Activated naive CD4-positive, alpha-beta T cell treated with anti-CD3 and anti-CD28 coated beads, Interleukin-2, amount 10 ng/mL, durations not matched to agents 7 days and 5 days (primary cell): ENCODE results near the gene LGR4.

Source experiments
- CTCF ChIA-PET: fragments of 350-600 bp; sonication (Branson Sonifier 250); formaldehyde crosslinking; loops from one replicate; lab custom pipeline; 2021; ENCODE audit warnings: antibody characterized with exemption; lab: Charles Lee
- DNase-seq: peaks from one replicate; pipeline ENCODE4 v3.0.0-alpha.2; 2020
- H3K27ac Mint-ChIP-seq: one replicate; pipeline ENCODE4 v1.8.0; 2021; ENCODE audit warnings: mild to moderate bottlenecking, moderate library complexity, mixed read lengths
- H3K27me3 Mint-ChIP-seq: one replicate; pipeline ENCODE4 v1.8.0; 2021; ENCODE audit warnings: mild to moderate bottlenecking, mixed read lengths
- H3K36me3 Mint-ChIP-seq: one replicate; pipeline ENCODE4 v1.8.0; 2021; ENCODE audit warnings: mixed read lengths
- H3K4me1 Mint-ChIP-seq: one replicate; pipeline ENCODE4 v1.8.0; 2021; ENCODE audit warnings: mixed read lengths
- H3K4me3 Mint-ChIP-seq: one replicate; pipeline ENCODE4 v1.8.0; 2021; ENCODE audit warnings: mild to moderate bottlenecking, moderate library complexity, mixed read lengths
- H3K9me3 Mint-ChIP-seq: one replicate; pipeline ENCODE4 v1.8.0; 2021; ENCODE audit warnings: mixed read lengths

Gene LGR4

DNA sequence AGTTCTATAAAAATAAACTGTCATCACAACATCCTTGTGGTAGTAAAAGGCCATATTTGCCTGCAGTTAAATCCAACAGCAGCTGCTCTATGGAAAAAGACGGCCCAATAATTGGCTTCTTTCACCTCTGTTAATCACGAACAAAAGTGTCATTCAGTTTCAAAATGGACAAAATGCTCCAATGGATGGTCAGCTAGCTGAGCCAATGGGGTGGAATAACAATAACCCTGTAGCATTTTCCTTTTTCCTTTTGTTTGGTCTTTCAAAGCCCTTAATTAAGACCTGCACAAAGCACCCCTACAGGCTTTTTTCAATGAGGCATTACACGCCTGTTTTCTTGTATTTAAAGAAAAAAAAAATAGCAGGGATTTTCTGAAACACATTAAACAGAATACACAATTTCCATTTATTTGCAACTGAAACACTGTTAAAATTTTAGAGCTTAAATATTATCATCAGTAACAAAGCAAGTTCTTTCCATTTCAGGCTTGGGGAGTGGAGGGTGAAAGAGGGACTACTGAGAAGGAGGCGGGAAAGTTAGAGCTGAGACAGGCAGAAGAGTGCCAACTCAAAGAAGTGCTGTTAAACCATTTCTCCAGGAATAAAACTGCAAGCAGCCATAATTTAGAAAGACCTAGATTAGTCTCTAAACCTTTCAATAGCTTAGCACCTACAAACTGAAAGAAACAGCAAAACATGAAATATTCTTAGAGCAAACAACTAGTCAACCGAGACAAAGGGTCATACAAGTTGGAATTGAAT lies 28.7 kb downstream of the LGR4 start:
- no peak overlapping the region for H3K27ac Mint-ChIP-seq
- CTCF ChIA-PET: interaction anchor here (1.8 kb wide), 1 partner anchor 42 kb away, joined by 5 read pairs; no protein-coding TSS in a partner anchor

DNA sequence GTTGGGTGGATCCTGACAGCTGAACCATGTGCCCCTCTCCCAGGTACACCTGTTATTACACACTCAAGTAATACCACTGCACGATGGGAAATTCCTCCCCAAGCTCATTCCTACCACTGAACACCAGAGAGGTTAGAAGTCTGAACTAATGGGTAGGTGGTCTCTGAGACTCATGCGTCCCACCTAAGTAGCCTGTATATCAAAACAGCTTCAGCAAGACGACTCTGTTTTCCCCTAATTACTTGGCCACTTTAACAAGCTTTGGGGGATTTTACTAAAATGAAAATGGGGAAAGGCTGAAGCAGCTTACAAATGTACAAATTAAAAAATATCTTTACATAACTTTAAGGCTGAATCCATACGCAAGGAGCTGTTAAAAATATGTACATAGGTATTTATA lies 29.4 kb downstream of the LGR4 start:
- no peak for DNase-seq
- Mint-ChIP-seq H3K27ac (no peak overlapping the region), H3K27me3 (no peaks in the 10 kb centered on the region), H3K9me3 (no peaks in the 10 kb centered on the region), H3K4me1 (no peaks in the 10 kb centered on the region), H3K4me3 (no peak overlapping the region), H3K36me3 (no peaks in the 10 kb centered on the region)
- CTCF ChIA-PET: interaction anchor here (1.8 kb wide), 1 partner anchor 43 kb away, joined by 5 read pairs; no protein-coding TSS in a partner anchor

More for the DNA sequence above, 28.7 kb downstream of the LGR4 start:
- no peaks in the 10 kb centered on the region for H3K36me3 Mint-ChIP-seq
- DNase-seq: no peak
- H3K27me3 Mint-ChIP-seq: no peaks in the 10 kb centered on the region
- no peaks in the 10 kb centered on the region for H3K9me3 Mint-ChIP-seq
- H3K4me3 Mint-ChIP-seq: no peak overlapping the region
- no peaks in the 10 kb centered on the region for H3K4me1 Mint-ChIP-seq

DNA sequence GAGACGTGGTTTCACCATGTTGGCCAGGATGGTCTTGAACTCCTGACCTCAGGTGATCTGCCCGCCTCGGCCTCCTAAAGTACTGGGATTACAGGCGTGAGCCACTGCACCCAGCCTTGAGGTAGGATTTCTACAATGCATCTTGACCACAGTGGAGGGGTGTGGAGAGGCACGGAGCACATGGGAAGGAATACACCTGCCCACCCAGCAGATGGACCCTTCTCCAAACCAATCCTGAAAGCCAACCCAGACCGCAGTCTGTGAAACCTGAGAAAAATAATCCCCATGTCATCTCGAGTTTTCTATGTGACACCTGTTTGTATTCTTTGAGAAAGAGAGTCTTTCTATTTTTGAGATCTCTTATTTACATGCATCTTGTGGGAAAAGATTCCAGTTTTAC lies 32.5 kb downstream of the LGR4 start:
- DNase-seq: no peak
- no peaks in the 10 kb centered on the region for H3K4me1 Mint-ChIP-seq
- no peak overlapping the region for H3K27ac Mint-ChIP-seq
- CTCF ChIA-PET: no interaction called here
- H3K27me3 Mint-ChIP-seq: no peaks in the 10 kb centered on the region
- no peaks in the 10 kb centered on the region for H3K9me3 Mint-ChIP-seq
- H3K36me3 Mint-ChIP-seq: no peaks in the 10 kb centered on the region
- no peak overlapping the region for H3K4me3 Mint-ChIP-seq

DNA sequence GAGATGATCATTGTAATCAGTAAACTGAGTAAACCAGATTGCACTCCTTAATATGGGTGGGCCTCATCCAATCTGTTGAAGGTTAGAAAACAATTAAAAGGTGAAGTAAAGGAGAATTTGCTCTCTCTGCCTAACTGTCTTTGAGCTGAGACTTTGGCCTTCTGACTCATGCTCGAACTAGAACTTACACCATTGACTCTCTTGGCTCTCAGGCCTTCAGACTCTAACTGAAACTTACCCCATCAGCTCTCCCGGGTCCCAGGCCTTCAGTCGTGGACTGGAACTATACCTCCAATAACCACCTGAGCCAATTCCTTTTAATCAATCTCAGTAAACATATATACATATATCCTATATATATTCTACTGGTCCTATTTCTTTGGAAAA lies 34.0 kb downstream of the LGR4 start:
- DNase-seq: no peak
- Mint-ChIP-seq H3K4me1 (no peaks in the 10 kb centered on the region), H3K9me3 (no peaks in the 10 kb centered on the region), H3K27me3 (no peaks in the 10 kb centered on the region), H3K4me3 (no peak overlapping the region), H3K27ac (no peak overlapping the region), H3K36me3 (no peaks in the 10 kb centered on the region)
- CTCF ChIA-PET: no interaction called here

DNA sequence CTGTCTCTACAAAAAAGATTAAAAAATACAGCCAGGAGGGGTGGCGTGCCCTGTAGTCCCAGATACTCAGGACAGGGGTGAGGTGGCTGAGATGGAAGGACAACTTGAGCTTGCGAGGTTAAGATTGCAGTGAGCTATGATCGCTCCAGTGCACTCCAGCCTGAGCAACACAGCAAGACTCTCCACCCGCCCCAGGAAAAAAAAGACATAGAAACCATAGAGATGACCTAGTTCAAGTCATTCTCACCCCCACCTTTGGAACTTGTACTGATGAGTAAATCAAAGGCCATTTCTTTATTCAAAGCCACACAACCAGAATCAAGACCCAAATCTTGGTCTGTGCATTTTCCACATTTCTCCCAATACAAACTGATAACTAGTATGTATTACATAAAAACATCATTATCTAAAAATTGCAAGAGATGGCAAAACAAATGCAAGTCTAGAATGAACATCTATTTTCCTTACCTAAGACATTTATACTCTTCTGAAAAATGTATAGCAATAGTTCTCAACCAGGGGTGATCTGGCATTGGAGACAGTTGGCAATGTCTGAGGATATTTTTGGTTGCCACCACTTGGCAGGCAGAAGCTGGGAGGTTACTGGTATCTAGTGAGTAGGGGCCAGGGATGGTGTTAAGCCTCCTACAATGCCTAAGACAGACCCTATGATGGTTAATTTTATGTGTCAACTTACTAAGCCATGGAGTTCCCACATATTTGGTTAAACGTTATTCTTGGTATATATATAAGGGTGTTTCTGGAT lies 34.6 kb downstream of the LGR4 start:
- Mint-ChIP-seq H3K27ac (no peak overlapping the region), H3K4me1 (no peaks in the 10 kb centered on the region), H3K4me3 (no peak overlapping the region), H3K9me3 (no peaks in the 10 kb centered on the region), H3K27me3 (no peaks in the 10 kb centered on the region), H3K36me3 (no peaks in the 10 kb centered on the region)
- CTCF ChIA-PET: no interaction called here
- no peak for DNase-seq

DNA sequence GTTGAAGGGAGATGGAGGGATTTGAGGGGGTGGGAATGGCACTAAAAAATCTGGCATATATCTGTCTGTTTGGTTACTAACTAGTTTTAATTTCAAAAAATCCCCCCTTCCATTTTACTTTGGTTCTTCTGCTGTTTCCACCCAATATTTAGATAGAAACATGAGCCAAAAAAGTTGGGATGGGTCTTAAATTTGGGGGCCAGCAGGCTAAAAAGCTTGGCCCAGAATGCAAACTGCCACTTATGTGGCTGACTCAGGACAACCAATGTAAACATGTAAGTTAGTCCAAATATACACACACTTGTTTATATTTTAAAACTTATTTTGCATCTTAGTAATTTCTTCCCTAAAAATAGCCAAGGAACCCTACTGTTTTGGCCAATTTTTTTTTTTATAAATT lies 35.7 kb downstream of the LGR4 start:
- Mint-ChIP-seq H3K4me3 (no peak overlapping the region), H3K4me1 (no peaks in the 10 kb centered on the region), H3K27ac (no peak overlapping the region), H3K27me3 (no peaks in the 10 kb centered on the region), H3K36me3 (no peaks in the 10 kb centered on the region), H3K9me3 (no peaks in the 10 kb centered on the region)
- CTCF ChIA-PET: no interaction called here
- DNase-seq: no peak

DNA sequence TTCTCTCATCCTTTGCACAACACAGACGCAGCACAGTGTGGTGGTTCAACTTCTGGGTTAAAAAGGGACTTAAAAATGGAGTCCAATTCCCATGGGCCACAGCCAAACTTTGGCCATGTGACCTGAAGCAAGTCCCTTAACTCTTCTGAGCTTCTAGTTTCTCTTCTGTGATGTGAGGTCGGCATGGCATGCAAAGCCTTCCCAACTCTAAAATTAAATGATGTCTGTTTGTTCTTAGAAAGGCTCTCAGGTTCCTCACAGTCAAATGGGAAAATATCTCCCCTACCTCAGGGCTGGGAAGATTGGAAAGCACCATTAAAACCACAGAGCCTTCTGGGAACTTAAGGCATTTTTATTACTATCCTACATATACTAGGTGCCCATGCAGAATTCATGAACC lies 38.8 kb downstream of the LGR4 start:
- Mint-ChIP-seq H3K27ac (no peak overlapping the region), H3K27me3 (no peaks in the 10 kb centered on the region), H3K4me3 (no peak overlapping the region), H3K4me1 (no peaks in the 10 kb centered on the region), H3K36me3 (no peaks in the 10 kb centered on the region), H3K9me3 (no peaks in the 10 kb centered on the region)
- DNase-seq: no peak
- CTCF ChIA-PET: interaction anchor here (0.6 to 1.5 kb wide), 2 partner anchors 137 to 1955 kb away, joined by 3 to 4 read pairs; no protein-coding TSS in a partner anchor

DNA sequence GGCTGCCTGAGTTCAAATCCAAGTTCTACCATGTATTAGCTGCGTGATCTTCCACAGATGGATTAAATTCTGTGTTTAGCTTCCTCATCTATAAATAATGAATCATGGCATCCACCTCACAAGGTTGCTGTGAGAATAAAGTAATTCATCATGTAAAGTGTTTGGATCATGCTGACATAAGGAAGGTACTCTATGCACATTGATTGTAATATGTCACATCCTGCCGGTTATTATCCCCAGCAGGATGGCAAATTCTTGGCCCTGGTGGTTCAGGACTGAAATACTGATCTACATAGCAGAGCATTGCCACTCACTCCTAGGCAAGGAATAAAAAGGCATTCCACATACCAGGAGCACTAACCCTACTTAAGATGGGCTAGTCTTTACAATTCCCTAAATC lies 40.8 kb downstream of the LGR4 start:
- no peak for DNase-seq
- Mint-ChIP-seq H3K36me3 (no peaks in the 10 kb centered on the region), H3K4me3 (no peak overlapping the region), H3K27ac (no peak overlapping the region), H3K4me1 (no peaks in the 10 kb centered on the region), H3K27me3 (no peaks in the 10 kb centered on the region), H3K9me3 (no peaks in the 10 kb centered on the region)
- CTCF ChIA-PET: no interaction called here

DNA sequence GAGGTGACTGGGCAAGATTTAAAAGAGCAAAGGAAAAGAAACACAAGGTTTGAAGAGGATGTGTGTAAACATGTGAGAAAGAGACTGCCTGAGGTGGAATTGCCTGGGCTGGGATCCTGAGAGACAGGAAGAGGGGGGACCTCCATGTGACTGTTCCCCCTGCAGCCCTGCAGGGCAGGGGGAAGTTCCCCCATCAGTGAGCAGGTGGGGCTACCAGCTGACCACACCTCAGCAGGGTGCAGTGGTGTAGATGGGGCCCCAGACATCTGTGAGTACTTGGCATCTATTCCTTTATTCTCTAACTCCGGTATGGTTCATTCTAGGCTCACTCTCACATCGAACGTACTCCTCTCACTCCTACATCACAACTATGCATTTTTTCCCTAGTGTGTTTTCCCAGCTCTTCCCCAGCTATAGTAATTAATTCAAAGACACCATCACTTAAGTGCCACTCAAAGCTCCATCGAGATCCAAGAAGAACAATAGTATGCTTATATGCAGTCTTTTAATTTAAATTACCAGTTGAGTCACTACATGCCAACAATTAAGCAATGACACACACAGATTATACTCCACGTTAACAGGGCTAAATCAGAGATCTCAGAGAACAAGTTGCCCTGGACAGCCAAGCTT lies 42.7 kb downstream of the LGR4 start:
- Mint-ChIP-seq H3K4me1 (no peaks in the 10 kb centered on the region), H3K36me3 (no peaks in the 10 kb centered on the region), H3K9me3 (no peaks in the 10 kb centered on the region), H3K4me3 (no peak overlapping the region), H3K27me3 (no peaks in the 10 kb centered on the region), H3K27ac (no peak overlapping the region)
- no peak for DNase-seq
- CTCF ChIA-PET: no interaction called here

DNA sequence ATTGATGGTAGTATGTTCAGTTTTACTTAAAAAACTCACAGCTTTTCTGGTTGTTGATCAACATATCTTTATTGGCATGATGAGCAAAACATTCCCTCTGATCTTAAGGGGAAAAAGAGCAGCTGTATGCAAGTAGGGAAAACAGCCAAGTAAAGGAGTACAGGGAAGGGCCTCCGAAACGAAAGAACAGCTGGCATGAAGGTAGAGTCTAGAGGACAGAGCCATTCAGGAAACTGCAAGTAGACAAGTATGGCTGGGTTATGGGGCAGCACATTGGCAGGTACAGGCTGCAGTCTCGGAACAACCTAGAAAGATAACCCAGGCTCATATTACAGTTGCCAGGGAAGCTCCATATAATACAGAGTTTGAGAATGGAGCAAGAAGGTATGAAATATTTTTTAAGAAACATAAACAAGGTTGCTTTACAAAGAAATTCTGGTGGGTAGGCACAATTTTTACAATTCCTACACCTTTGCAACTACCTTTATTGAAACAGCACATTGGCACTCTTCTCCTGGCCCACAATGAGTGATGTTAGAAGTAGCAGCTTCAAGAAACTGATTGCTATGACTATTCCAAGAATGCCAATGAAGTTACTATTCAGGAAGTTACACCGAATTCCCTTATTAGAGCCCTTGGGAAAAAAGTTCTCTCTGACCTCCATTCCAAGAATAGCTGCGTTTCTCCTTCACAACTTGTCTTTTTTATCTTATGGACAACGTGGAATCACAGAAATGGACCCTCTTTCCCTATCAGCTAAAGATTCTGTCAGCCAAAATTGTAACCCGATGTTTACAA lies 45.2 kb downstream of the LGR4 start:
- Mint-ChIP-seq H3K4me1 (no peaks in the 10 kb centered on the region), H3K9me3 (no peaks in the 10 kb centered on the region), H3K27ac (no peak overlapping the region), H3K36me3 (no peaks in the 10 kb centered on the region), H3K27me3 (no peaks in the 10 kb centered on the region), H3K4me3 (no peak overlapping the region)
- no peak for DNase-seq
- CTCF ChIA-PET: interaction anchor here (0.6 kb wide), 1 partner anchor 857 kb away, joined by 3 read pairs; no protein-coding TSS in a partner anchor

DNA sequence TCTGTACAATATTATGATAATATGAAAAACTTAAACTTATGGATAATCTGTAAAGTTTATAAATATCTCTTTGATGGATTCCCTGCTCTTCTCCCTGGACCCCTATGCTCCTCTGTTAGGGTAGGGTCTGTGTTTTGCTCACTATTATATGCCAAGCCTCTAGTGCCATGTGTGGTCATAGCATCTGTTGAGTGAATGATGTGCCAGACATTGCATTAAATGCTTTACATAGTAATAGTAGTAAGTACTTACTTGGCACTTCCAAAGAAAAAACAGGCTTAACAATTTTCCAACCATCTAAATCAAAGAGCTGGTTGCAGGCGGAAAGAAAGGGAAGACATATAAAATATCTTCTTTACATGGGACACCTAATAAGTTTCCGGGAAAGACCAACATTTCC lies 46.8 kb downstream of the LGR4 start:
- Mint-ChIP-seq H3K9me3 (no peaks in the 10 kb centered on the region), H3K36me3 (no peaks in the 10 kb centered on the region), H3K4me1 (no peaks in the 10 kb centered on the region)

DNA sequence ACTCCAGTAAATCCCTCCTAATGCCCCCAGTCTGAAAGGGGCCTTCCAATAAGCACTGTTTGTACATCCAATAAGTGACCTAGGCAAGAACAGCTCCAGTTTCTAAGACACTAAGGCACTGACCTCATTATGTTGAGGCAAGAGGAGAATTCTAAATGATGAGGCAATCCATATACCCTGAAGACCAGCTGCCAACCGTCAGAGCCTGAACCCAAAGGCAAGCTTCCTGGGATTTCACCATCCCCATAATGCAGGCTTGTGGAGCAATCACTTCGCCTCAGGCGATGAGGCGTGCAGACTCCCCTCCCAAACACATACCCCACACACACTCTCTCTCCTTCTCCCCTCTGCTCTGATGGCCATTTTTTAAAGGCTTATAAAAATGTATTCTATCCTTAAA lies 49.5 kb downstream of the LGR4 start:
- no peaks in the 10 kb centered on the region for H3K27me3 Mint-ChIP-seq
- no peak for DNase-seq
- H3K36me3 Mint-ChIP-seq: no peaks in the 10 kb centered on the region
- no peaks in the 10 kb centered on the region for H3K9me3 Mint-ChIP-seq
- no peak overlapping the region for H3K27ac Mint-ChIP-seq
- no peak overlapping the region for H3K4me3 Mint-ChIP-seq
- CTCF ChIA-PET: no interaction called here
- no peaks in the 10 kb centered on the region for H3K4me1 Mint-ChIP-seq

More for the DNA sequence above, 46.8 kb downstream of the LGR4 start:
- H3K27me3 Mint-ChIP-seq: no peaks in the 10 kb centered on the region
- H3K4me3 Mint-ChIP-seq: no peak overlapping the region
- H3K27ac Mint-ChIP-seq: no peak overlapping the region
- CTCF ChIA-PET: no interaction called here
- DNase-seq: no peak

DNA sequence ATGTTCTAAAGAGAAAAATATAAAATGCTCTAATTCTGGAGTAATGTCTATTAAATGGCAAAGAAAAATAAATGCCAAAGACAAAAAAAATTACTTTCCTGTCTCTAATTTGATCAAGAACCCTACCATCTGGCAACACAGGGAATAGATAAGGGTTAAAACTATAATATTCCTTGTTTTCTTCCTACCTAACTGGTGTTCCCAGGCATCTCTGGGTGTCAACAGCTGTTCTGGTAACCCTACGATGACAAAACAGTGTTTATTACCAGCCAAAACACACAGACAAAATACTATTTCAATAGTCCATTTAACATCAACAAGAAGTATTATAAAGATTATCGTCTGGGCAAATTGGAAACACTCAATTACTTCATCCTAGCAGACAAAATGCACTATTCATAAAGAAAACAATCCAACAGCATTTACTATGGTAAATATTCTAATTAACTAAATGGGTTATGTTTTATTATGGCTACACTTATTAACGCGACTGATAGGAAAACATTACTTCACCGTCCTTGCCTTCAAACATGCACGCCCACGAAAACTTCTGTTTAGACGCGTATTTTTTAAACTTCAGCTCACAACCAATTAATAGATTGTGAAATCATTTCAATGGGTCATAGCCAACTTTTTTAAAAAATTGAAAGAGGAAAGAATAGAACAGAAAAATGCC lies 50.6 kb downstream of the LGR4 start:
- H3K4me1 Mint-ChIP-seq: no peaks in the 10 kb centered on the region
- no peak overlapping the region for H3K4me3 Mint-ChIP-seq
- H3K27ac Mint-ChIP-seq: no peak overlapping the region
- no peaks in the 10 kb centered on the region for H3K27me3 Mint-ChIP-seq
- H3K9me3 Mint-ChIP-seq: no peaks in the 10 kb centered on the region
- no peak for DNase-seq
- CTCF ChIA-PET: interaction anchor here (1.6 kb wide), 1 partner anchor 10 kb away, joined by 5 read pairs; no protein-coding TSS in a partner anchor
- H3K36me3 Mint-ChIP-seq: no peaks in the 10 kb centered on the region
